ENCODE results near the gene FAM193A.
"Not testable (repeated sequence)": the region's sequence is repeated elsewhere in the genome, so short reads cannot be mapped to it uniquely, and the experiment has no call there.

The FAM193A gene

GRCh38 chr4:2545321-2546013 is 9.0 kb downstream of the FAM193A start:
- no peak for TF ChIP-seq CTCF (IDR thresholded peaks at IDR 0.05; ENCODE audit: control insufficient read depth, extremely low read depth, insufficient read depth)
- DNase-seq (ENCODE audit: low read depth): no peak
- H3K4me3 ChIP-seq (ENCODE audit: low read depth, low read length): no peak overlapping the region

- no peak for TF ChIP-seq CTCF (IDR thresholded peaks at IDR 0.05; ENCODE audit: control insufficient read depth, extremely low read depth, insufficient read depth)
- no peak for DNase-seq (ENCODE audit: low read depth)
- no peak overlapping the region for H3K4me3 ChIP-seq (ENCODE audit: low read depth, low read length)
Measured at GRCh38 chr4:2546286-2546823, 9.9 kb downstream of the FAM193A start.

DNA sequence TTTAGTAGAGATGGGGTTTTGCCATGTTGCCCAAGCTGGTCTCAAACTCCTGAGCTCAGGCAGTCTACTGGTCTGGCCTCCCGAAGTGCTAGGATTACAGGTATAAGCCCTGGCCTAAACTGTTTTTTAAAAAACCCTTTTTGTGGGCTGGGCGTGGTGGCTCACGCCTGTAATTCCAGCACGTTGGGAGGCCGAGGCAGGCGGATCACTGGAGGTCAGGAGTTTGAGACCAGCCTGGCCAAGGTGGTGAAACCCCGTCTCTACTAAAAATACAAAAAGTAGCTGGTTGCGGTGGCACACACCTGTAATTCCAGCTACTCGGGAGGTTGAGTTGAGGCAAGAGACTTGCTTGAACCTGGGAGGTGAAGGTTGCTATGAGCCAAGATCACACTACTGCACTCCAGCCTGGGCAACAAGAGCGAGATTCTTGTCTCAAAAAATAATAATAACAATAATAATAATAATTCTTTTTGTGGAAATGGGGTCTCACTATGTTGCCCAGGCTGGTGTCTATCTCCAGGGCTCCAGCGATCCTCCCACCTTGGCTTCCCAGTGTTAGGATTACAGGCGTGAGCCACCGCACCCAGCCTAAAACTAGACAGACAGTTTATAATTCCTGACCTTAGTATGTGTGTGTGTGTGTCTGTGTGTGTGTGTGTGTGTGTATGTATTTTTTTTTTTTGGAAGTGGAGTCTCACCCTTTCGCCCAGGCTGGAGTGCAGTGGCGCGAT is 10.7 kb downstream of the FAM193A start:
- H3K4me3 ChIP-seq (ENCODE audit: low read depth, low read length); DNase-seq (ENCODE audit: low read depth): not testable (repeated sequence)

- TF ChIP-seq CTCF (IDR thresholded peaks at IDR 0.05; ENCODE audit: control insufficient read depth, extremely low read depth, insufficient read depth): no peak
- DNase-seq (ENCODE audit: low read depth): no peak
- no peak overlapping the region for H3K4me3 ChIP-seq (ENCODE audit: low read depth, low read length)
Measured at GRCh38 chr4:2551118-2551517, 14.7 kb downstream of the FAM193A start.

- DNase-seq (ENCODE audit: low read depth): no peak
- no peak overlapping the region for H3K4me3 ChIP-seq (ENCODE audit: low read depth, low read length)
- TF ChIP-seq CTCF (IDR thresholded peaks at IDR 0.05; ENCODE audit: control insufficient read depth, extremely low read depth, insufficient read depth): no peak
Measured at GRCh38 chr4:2552806-2553205, 16.4 kb downstream of the FAM193A start.

DNA sequence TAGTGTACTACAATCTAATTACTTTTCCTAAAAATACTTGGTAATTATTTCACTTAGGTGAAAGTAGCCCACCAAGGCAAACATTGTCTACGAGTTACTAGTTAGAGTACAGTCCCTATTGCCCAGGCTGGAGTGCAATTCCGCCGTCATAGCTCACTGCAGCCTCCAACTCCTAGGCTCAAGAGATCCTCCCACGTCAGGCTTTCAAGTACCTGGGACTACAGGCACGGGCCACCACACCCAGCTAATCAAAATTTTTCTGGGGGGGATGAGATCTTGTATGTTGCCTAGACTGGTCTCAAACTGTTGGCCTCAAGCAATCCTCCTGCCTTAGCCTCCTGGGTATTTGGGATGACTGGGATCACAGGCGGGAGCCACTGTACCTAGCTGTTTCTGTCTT is 21.9 kb downstream of the FAM193A start:
- TF ChIP-seq CTCF (IDR thresholded peaks at IDR 0.05; ENCODE audit: control insufficient read depth, extremely low read depth, insufficient read depth): no peak
- no peak overlapping the region for H3K4me3 ChIP-seq (ENCODE audit: low read depth, low read length)
- DNase-seq (ENCODE audit: low read depth): no peak

DNA sequence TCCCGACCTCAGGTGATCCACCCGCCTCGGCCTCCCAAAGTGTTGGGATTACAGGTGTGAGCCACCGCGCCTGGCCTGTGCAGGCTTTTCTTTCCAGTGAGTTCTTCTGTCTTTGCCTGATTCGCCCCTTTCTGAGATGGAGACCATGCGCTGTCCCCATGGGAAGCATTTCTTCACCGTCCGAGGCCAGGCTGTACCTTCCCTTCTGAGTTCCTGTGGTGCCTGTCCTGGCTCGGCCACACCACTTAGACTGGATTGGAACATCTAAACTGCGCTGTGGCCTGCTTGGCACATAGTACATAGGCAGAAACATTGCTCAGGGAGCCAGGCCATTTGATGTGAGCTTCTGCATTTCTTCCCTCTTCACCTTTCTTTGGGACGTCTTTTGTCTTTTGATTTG is 23.7 kb downstream of the FAM193A start:
- no peak overlapping the region for H3K4me3 ChIP-seq (ENCODE audit: low read depth, low read length)
- DNase-seq (ENCODE audit: low read depth): no peak
- TF ChIP-seq CTCF (IDR thresholded peaks at IDR 0.05; ENCODE audit: control insufficient read depth, extremely low read depth, insufficient read depth): no peak

Measured in LNCaP clone FGC (cell line).